ENCODE data around the gene POFUT2. TPM values are rescaled to one million over a fixed set of nuclear protein-coding genes. Genes with fewer than 3 reads are reported as not detected.

The POFUT2 gene
- total RNA-seq, 1 donor from 2014 or later = 21.5 TPM

DNA sequence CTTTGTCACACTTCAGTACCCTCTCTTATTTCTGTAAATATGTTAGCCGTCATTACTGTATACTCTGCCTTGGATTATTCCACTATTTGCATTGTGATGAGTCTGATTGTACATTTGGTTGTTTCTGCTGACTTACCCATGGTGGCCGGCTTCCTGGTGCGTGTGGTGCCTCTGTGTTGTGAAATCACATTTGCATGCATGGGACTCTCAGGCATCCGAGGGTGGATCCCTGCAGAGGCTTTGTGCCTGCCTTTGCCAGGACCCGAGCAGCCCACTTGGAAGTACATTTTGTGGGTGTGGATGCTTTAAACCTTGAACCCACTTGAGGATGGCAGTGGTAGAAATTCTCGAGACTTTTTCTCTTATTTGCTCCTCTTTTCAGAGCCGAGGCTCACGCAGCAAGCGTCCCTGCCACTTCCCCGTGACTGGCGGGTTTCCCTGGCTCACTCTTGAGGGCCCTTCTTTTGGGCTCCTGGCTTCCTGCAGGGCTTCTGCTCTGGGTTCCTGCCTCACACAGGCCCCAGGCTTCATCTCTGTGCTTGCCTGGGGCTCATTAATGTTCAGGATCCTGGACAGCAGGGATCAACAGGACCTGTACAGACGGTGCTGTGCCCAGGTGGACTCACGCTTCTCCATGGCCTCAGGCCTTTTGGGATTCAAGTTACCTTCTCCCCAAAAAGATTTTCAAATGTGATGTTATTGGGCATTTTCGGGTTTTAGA lies 36.6 kb downstream of the POFUT2 start:
- no peak for DNase-seq (ENCODE audit: low read depth, low spot score)

DNA sequence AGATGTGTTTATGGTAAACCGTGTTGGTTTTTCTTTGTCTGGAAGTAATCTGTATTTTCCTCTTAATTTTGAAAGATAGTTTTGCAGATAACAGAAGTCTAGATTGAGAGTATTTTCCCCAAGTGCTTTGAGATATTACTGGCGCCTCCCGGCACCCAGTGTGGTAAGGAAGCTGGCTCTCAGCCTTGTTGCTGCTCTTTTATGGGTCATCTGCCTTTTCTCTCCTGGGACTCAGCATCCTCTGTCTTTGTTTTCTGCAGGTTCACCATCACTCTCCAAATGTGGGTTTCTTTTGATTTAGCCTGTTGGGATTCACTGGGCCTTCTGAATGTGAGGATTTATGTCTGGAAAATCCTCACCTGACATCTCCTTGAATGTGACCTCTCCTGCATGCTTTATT lies 37.4 kb downstream of the POFUT2 start:
- DNase-seq (ENCODE audit: low read depth, low spot score) = no peak

DNA sequence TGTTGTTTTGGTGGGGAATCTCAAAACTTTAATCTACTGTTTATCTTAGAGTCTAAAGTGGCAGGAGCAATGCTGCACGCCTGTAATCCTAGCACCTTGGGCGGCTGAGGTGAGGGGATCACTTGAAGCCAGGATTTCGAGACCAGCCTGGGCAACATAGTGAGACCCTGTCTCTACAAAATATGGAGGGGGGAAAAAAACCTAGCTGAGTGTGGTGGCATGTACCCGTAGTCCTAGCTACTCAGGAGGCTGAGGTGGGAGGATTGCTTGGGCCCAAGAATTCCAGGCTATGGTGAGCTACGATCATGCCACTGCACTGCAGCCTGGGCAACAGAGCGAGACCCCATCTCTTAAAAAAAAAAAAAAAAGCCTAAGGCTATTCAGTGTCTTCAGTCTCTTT lies 38.1 kb downstream of the POFUT2 start:
- DNase-seq (ENCODE audit: low read depth, low spot score) = no peak

- no peak for DNase-seq (ENCODE audit: low read depth, low spot score)
Measured at GRCh38 chr21:45248893-45249381, 38.8 kb downstream of the POFUT2 start.

GRCh38 chr21:45248301-45248892 lies 39.3 kb downstream of the POFUT2 start:
- DNase-seq (ENCODE audit: low read depth, low spot score) = no peak

GRCh38 chr21:45246386-45247320 lies 41.0 kb downstream of the POFUT2 start:
- no peak for DNase-seq (ENCODE audit: low read depth, low spot score)

DNA sequence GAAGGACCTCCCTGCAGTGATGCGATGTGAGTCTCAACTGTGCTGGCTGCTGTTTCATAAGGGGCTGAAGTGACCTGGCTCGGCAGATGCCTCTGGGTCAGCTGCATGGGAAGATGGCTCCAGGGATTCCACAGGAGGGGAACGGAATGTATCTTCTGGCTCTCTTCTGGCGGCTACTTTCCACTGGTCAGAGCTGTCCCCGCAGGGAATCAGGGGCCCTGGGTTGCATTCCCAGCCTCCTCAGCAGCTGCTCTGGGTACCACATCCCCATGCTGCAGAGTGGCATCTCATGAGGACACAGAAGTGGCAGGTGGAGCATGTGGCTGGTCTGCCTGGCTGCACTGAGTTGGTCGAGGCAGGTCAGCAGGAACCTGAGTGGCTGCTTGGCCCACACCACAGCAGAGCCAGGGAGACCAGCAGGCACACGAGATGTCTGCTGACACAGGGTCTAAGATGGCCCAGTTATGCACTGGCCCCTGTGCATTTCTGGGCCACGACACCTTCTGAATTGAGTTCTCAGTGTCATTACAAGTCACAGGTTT lies 42.8 kb downstream of the POFUT2 start:
- no peak for DNase-seq (ENCODE audit: low read depth, low spot score)

DNA sequence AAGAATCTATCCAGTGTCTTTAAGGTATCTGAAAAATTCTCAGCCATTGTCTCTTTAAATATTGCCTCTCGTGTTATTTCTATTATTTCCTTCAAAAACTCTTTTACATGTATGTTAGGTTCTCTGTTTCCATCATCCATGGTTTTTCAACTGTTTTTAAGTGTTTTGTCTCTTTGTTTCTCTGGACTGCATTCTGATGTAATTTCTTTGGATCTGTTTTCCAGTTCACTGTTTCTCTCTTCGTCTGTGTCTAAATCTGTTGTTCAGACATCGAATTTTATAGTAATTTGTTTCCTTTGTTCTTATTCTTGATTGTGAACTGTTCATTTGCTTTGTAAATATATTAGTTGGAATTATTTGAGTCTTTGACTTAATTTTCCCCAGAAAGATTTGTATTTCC lies 44.1 kb downstream of the POFUT2 start:
- no peak for DNase-seq (ENCODE audit: low read depth, low spot score)

GRCh38 chr21:45241357-45241756 lies 46.3 kb downstream of the POFUT2 start:
- DNase-seq (ENCODE audit: low read depth, low spot score) = no peak

DNA sequence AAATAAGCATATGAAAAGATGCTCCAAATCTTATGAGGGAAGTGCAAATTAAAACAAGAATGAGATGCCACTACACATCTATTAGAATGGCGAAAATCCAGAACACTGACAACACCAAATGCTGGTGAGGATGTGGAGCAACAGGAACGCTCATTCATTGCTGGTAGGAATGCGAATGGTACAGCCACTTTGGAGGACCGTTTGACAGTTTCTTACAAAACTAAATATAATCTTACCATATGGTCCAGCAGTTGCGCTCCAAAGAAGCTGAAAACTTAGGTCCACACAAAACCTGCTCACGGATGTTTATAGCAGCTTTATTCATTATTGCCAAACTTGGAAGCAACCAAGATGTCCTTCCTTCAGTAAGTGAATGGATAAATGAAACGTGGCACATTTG lies 50.3 kb downstream of the POFUT2 start:
- DNase-seq (ENCODE audit: low read depth, low spot score) = no peak

DNA sequence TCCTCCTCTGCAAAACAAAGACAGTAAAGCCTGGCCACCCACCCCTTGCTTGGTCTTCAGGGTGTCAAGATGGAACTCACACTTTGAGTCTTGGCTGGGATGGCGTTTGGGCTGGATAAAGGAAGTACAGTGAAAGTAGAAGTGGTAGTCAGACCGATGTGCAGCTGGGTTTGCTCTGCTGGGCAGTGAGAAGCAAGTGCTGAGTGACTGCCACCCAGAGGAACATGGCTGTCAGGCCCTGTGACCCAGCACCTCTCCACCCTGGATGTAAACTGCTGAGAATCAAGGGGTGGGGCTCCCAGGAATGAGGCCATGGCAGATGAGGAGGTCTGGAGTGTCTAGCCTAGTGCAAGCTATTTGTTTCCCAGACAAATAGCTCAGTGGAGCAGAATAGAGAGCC lies 51.2 kb downstream of the POFUT2 start:
- DNase-seq (ENCODE audit: low read depth, low spot score) = no peak

DNA sequence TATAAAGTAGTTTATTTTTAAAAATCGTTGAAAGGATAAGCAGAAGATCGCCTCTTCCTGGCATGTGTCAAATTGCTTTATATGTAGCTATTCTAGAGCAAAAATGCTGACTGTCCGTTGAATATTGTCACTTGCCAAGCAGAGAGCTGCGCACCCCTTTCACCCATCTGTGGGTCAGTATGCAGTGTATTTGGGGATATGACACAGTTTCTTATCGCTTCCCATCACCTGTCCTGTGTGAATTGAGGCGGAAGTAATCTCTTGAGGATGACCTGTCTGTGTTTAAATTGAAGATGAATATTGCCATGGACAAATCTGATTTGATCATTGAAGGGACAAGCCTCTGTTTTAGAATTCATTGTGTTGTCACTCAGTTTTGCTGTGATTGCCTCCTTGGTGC lies 52.2 kb downstream of the POFUT2 start:
- DNase-seq (ENCODE audit: low read depth, low spot score) = no peak

GRCh38 chr21:45234965-45235364 lies 52.7 kb downstream of the POFUT2 start:
- no peak for DNase-seq (ENCODE audit: low read depth, low spot score)

DNA sequence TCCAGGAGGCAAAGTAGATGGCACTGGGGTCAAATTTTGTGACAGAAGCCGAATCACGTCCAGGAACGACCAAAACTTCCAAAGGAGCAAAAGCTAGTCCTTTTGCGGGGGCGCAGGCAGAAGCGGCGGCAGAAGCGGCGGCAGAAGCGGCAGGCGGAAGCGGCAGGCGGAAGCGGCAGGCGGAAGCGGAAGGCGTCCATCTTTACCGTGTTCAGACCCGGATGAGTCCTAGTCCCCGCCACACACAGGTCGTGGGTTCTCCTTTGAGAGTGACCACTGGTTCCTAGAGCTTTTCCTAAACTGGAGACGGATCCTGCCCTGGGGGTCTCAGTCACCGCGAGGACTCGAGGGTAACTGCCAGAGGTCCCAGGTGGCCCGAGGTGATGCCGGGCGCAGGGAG lies 53.6 kb downstream of the POFUT2 start:
- no peak for DNase-seq (ENCODE audit: low read depth, low spot score)

- DNase-seq (ENCODE audit: low read depth, low spot score) = no peak
Measured at GRCh38 chr21:45231705-45232104, 56.0 kb downstream of the POFUT2 start.

DNA sequence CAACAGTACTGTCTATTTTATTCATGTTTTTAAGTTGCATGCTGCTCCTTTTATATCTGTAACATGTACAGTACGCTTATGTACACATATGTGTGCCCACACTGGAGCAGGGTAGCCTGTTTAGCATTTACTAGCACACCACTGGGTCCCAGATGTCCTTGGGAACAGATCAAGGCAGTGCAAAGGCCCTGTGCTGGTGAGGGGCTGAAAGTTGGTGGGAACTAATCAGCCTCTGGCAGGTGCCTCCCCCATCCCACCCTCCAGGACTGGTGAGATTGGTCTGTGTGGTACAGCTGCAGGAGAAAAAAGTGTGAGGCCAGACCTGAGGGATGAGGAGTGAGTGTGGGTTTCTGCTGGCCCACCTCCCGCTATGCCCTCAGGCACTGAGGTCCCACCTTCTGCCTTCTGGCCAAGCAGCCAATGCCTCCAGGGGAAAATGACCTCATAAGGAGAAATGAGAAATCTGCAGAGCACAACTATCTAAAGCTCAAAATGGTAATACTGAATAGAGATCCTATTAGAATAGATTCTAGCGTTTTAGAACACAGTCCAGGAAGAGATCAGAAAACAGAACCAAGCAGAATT lies 58.9 kb downstream of the POFUT2 start:
- DNase-seq (ENCODE audit: low read depth, low spot score) = no peak

DNA sequence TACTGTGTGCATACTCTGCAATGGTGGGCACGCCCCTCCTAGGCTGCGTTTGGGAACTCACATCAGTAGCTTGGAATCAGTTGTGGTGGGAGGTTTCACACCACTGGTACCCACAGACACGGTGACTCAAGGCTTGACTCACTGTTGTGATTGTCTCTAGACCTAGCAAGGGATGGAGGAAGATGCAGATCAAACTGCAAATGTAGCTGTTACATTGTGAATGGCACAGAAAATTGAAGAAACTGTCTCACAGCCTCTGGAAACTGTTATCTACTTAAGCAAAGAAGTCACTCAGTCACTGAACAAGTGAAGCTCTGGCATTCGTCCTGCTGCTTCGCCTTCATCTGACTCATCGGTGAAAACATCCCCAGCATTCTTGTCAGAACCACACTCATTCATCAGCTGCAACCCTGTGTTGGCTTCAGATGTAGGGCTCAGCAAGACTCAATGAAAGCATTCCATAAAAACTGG lies 59.5 kb downstream of the POFUT2 start:
- DNase-seq (ENCODE audit: low read depth, low spot score) = no peak

DNA sequence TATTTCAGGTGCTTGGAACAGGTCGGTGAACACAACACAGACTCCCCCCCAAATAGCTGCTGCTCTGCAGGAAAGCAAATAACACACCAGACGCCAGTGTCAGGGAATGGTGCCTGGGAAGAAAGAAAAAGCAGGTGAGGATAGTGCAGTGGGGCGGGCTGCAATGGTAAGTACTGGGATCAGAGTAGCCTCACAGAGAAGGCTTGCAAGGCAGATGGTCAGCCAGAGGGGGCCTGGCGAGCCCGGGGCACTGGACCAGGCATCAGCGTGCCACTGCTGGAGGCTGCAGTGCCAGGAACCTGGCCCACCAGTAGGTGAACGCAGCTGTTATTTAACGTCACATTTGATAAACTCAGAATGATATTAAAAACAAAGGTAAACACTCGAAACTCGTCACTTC lies 60.0 kb downstream of the POFUT2 start:
- DNase-seq (ENCODE audit: low read depth, low spot score) = no peak

GRCh38 chr21:45226540-45227326 lies 61.0 kb downstream of the POFUT2 start:
- no peak for DNase-seq (ENCODE audit: low read depth, low spot score)

DNA sequence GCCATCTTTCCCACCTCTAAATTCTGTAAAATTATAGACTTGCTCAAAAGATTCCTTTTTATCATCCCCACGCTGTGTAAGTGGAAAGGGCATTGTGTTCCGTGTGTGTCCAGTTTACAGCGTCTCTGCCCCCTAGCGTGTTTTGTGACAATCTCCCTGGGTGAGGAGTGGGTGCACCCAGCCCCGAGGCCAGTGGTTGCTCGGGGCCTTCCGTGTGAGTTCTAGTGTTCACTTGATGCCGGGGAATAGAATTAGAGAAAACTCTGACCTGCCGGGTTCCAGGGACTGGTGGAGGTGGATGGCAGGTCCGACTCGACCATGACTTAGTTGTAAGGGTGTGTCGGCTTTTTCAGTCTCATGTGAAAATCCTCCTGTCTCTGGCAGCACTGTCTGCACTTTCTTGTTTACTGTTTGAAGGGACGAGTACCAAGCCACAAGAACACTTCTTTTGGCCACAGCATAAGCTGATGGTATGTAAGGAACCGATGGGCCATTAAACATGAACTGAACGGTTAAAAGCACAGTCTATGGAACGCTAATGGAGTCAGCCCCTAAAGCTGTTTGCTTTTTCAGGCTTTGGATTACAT lies 61.9 kb downstream of the POFUT2 start:
- DNase-seq (ENCODE audit: low read depth, low spot score) = no peak
